ENCODE data around the gene GFRA1. TPM values are rescaled to one million over a fixed set of nuclear protein-coding genes. Genes with fewer than 3 reads are reported as not detected.

The GFRA1 gene
- total RNA-seq, 2 experiments from 2014 or later, result not detected

DNA sequence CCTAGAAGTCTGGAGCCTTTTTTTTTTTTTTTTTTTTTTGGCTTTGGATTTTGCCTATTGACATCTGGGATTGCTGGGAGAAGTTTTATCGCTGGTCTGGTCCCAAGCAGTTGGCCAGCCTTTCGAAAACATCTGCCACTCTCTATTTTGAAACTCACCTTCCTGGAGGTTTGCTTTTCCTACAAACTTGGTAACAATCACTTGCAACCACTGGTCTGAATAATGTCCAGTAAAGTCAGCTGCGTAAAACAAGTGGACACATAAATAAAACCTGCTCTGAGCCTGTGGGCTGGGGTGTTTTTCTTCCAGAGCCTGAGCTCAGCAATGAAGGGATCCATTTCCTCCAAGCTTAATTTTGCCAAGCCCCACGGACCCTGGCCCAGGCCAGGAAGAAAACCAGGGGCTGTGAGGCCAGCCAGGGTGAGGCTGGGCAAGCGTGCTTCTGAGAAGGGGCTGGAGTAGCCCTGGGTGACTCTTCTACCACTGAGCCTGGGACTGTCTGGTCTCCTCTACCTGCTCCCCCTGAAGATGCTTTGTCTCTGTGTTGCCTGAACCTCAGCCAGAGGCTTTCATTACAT, 202.2 kb downstream of the GFRA1 start:
- DNase-seq (ENCODE audit: low spot score), result no peak
- Histone ChIP-seq H3K79me2 (ENCODE audit: insufficient read depth, low read depth, low read length) (no peaks in the 10 kb centered on the region), H3K4me2 (ENCODE audit: low read length) (no peak overlapping the region), H3K27ac (ENCODE audit: low read depth, low read length, poor library complexity, severe bottlenecking) (no peak overlapping the region), H2AFZ (ENCODE audit: low read length) (no peak overlapping the region), H3K9me2 (ENCODE audit: insufficient read depth, low read length) (no peaks in the 10 kb centered on the region), H4K20me1 (ENCODE audit: insufficient read depth, low read length) (no peaks in the 10 kb centered on the region), H3K4me3 (ENCODE audit: low read depth, low read length, poor library complexity, severe bottlenecking) (no peak overlapping the region), H3K4me1 (ENCODE audit: insufficient read depth, low read length, poor library complexity, severe bottlenecking) (no peaks in the 10 kb centered on the region), H3K9me3 (ENCODE audit: low read length) (no peaks in the 10 kb centered on the region), H3K36me3 (ENCODE audit: insufficient read depth, low read length) (no peaks in the 10 kb centered on the region)
- ChIA-PET POLR2A (interaction anchor here (0.7 to 1.0 kb wide), 2 partner anchors 11 to 124 kb away, joined by 3 to 4 read pairs; no protein-coding TSS in a partner anchor), CTCF (ENCODE audit: unreplicated experiment) (no interaction called here)
- no peak for TF ChIP-seq EZH2phosphoT487 (IDR thresholded peaks at IDR 0.05; ENCODE audit: borderline replicate concordance, low read depth, low read length)
- no TSS peak for BruUV-seq (replicated peaks)
- intact Hi-C loops (cut with micrococcal nuclease; ENCODE audit: unreplicated experiment), result no loop called here

DNA sequence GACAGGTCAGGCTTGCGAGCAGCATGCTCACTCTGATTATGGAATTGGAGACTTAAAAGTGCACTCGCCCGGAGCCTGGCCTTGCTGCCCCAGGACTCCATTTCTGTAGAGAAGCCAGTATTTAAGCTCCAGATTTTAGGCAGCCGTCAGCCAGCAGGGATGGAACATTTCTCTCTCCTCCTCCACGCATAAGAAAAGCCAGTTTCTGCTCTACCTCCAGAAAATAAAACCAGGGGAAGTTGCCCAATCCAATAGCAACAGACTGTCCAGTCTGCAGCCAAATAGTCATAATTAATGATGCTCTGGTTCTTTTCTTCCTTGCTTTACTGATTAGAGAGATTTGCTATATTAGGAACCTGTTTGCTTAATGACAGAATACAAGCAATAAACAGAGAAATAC, 203.2 kb downstream of the GFRA1 start:
- no TSS peak for BruUV-seq (replicated peaks)
- no peak overlapping the region for H2AFZ ChIP-seq (ENCODE audit: low read length)
- H4K20me1 ChIP-seq (ENCODE audit: insufficient read depth, low read length), result no peaks in the 10 kb centered on the region
- ChIA-PET CTCF (ENCODE audit: unreplicated experiment) (no interaction called here), POLR2A (no interaction called here)
- H3K4me3 ChIP-seq (ENCODE audit: low read depth, low read length, poor library complexity, severe bottlenecking), result no peak overlapping the region
- no peak overlapping the region for H3K27ac ChIP-seq (ENCODE audit: low read depth, low read length, poor library complexity, severe bottlenecking)
- TF ChIP-seq, protein P1, sequence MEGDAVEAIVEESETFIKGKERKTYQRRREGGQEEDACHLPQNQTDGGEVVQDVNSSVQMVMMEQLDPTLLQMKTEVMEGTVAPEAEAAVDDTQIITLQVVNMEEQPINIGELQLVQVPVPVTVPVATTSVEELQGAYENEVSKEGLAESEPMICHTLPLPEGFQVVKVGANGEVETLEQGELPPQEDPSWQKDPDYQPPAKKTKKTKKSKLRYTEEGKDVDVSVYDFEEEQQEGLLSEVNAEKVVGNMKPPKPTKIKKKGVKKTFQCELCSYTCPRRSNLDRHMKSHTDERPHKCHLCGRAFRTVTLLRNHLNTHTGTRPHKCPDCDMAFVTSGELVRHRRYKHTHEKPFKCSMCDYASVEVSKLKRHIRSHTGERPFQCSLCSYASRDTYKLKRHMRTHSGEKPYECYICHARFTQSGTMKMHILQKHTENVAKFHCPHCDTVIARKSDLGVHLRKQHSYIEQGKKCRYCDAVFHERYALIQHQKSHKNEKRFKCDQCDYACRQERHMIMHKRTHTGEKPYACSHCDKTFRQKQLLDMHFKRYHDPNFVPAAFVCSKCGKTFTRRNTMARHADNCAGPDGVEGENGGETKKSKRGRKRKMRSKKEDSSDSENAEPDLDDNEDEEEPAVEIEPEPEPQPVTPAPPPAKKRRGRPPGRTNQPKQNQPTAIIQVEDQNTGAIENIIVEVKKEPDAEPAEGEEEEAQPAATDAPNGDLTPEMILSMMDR (conservative IDR thresholded peaks at IDR 0.05; ENCODE audit: low read length), result no peak
- no peak for TF ChIP-seq EZH2phosphoT487 (IDR thresholded peaks at IDR 0.05; ENCODE audit: borderline replicate concordance, low read depth, low read length)
- H3K4me1 ChIP-seq (ENCODE audit: insufficient read depth, low read length, poor library complexity, severe bottlenecking), result no peaks in the 10 kb centered on the region
- no peak overlapping the region for H3K4me2 ChIP-seq (ENCODE audit: low read length)
- H3K79me2 ChIP-seq (ENCODE audit: insufficient read depth, low read depth, low read length), result no peaks in the 10 kb centered on the region
- no peaks in the 10 kb centered on the region for H3K9me3 ChIP-seq (ENCODE audit: low read length)
- H3K36me3 ChIP-seq (ENCODE audit: insufficient read depth, low read length), result no peaks in the 10 kb centered on the region
- H3K9me2 ChIP-seq (ENCODE audit: insufficient read depth, low read length), result no peaks in the 10 kb centered on the region
- intact Hi-C loops (cut with micrococcal nuclease; ENCODE audit: unreplicated experiment), result no loop called here
- DNase-seq (ENCODE audit: low spot score), result no peak

DNA sequence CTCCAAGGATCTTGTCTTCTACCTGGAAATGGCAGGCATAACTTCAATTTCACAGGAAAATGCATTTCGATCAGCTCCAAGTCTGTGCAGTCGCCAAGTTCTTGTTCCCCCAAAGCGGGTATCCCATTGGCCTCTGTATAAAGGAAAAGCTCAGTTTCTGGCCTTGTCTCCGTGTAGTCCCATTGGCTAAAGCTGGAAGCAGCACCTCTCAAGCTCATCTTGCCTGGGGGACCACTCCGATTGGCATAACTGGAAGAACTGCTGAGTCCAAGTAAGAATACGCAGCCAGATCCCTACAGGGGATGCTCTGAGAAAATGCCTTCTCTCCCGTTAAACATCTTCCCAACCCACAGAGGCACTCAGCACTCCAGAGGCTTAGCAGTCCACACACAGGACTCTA, 205.2 kb downstream of the GFRA1 start:
- no peaks in the 10 kb centered on the region for H3K79me2 ChIP-seq (ENCODE audit: insufficient read depth, low read depth, low read length)
- no peak for TF ChIP-seq EZH2phosphoT487 (IDR thresholded peaks at IDR 0.05; ENCODE audit: borderline replicate concordance, low read depth, low read length)
- TF ChIP-seq, protein P1 (conservative IDR thresholded peaks at IDR 0.05; ENCODE audit: low read length), result no peak
- H3K27ac ChIP-seq (ENCODE audit: low read depth, low read length, poor library complexity, severe bottlenecking), result no peak overlapping the region
- no peaks in the 10 kb centered on the region for H3K36me3 ChIP-seq (ENCODE audit: insufficient read depth, low read length)
- no peaks in the 10 kb centered on the region for H3K4me1 ChIP-seq (ENCODE audit: insufficient read depth, low read length, poor library complexity, severe bottlenecking)
- no peaks in the 10 kb centered on the region for H3K9me3 ChIP-seq (ENCODE audit: low read length)
- no peaks in the 10 kb centered on the region for H3K9me2 ChIP-seq (ENCODE audit: insufficient read depth, low read length)
- ChIA-PET POLR2A (no interaction called here), CTCF (ENCODE audit: unreplicated experiment) (no interaction called here)
- DNase-seq (ENCODE audit: low spot score), result no peak
- H4K20me1 ChIP-seq (ENCODE audit: insufficient read depth, low read length), result no peaks in the 10 kb centered on the region
- no peak overlapping the region for H3K4me3 ChIP-seq (ENCODE audit: low read depth, low read length, poor library complexity, severe bottlenecking)
- no peak overlapping the region for H2AFZ ChIP-seq (ENCODE audit: low read length)
- no TSS peak for BruUV-seq (replicated peaks)
- H3K4me2 ChIP-seq (ENCODE audit: low read length), result no peak overlapping the region
- intact Hi-C loops (cut with micrococcal nuclease; ENCODE audit: unreplicated experiment), result no loop called here
